GM12878 (cell line): ENCODE measurements around the gene TLE3. TPM values are rescaled to one million over a fixed set of nuclear protein-coding genes. Genes with fewer than 3 reads are reported as not detected.

Source experiments
- ATAC-seq: fragments of 200-7000 bp; cut with Tn5 transposase; 3 replicates; pipeline ENCODE4 v1.9.1; 2020; ENCODE audit warnings: mild to moderate bottlenecking, moderate library complexity
- BruUV-seq: library from RNA; stranded (reverse); fragments of 400-500 nt; replicated peaks from 2 replicates; lab custom pipeline; 2021; lab: Mats Ljungman, UMichigan
- CTCF ChIA-PET: fragments of 300-600 bp; sonication (Branson Sonifier 250); formaldehyde crosslinking; extraction: SDS; loops from one replicate; lab custom pipeline; 2021; ENCODE audit warnings: inconsistent platforms; lab: Yijun Ruan, JAX
- POLR2A ChIA-PET: fragments of 350-600 bp; formaldehyde crosslinking; extraction: SDS; loops from one replicate; lab custom pipeline; 2021; ENCODE audit warnings: inconsistent platforms; lab: Charles Lee
- RAD21 ChIA-PET: fragments of 300-600 bp; sonication (Branson Sonifier 250); formaldehyde crosslinking; loops from one replicate; lab custom pipeline; 2023; ENCODE audit warnings: antibody characterized with exemption; ENCODE audit not compliant: unreplicated experiment; lab: Charles Lee
- SMC1A ChIA-PET: fragments of 300-600 bp; sonication (Branson Sonifier 250); formaldehyde crosslinking; loops from one replicate; lab custom pipeline; 2023; ENCODE audit not compliant: unreplicated experiment, uncharacterized antibody; lab: Charles Lee
- DNase-seq: peaks from one replicate; pipeline ENCODE4 v3.0.0-alpha.2; 2011; ENCODE audit warnings: low read depth, low spot score
- FAIRE-seq: peaks from 3 replicates; lab custom pipeline; 2011; peaks lifted over from hg19 to GRCh38; lab: Jason Lieb, UNC
- H2AFZ ChIP-seq: 2 replicates; pipeline ENCODE4 v1.6.0; 2011; ENCODE audit warnings: low read depth, low read length, control low read depth; ENCODE audit not compliant: control insufficient read depth
- H3K27ac ChIP-seq: 2 replicates; pipeline ENCODE4 v1.5.1; 2011; ENCODE audit warnings: control low read depth; ENCODE audit not compliant: control insufficient read depth, insufficient read depth
- H3K27me3 ChIP-seq, 2 experiments: replicated peaks in 1 of 2; 2 replicates each; pipeline versions ENCODE4 v1.6.0 to v1.6.1; 2011; ENCODE audit warnings: low read length in 1 of 2; ENCODE audit not compliant: control insufficient read depth in 2 of 2, insufficient read depth in 2 of 2
- H3K36me3 ChIP-seq, 2 experiments: 2 replicates each; pipeline ENCODE4 v1.5.1; 2011; ENCODE audit warnings: low read length in 1 of 2; ENCODE audit not compliant: control insufficient read depth in 2 of 2, insufficient read depth in 2 of 2
- H3K4me1 ChIP-seq: 2 replicates; pipeline ENCODE4 v1.6.1; 2011; ENCODE audit warnings: mild to moderate bottlenecking, low read length, moderate library complexity, mixed read lengths; ENCODE audit not compliant: control insufficient read depth, insufficient read depth
- H3K4me2 ChIP-seq: 2 replicates; pipeline ENCODE4 v1.6.0; 2011; ENCODE audit warnings: control low read depth; ENCODE audit not compliant: control insufficient read depth, insufficient read depth
- H3K4me3 ChIP-seq: fragments of 200-600 bp; sonication (generic); 2 replicates; pipeline ENCODE4 v1.5.1; 2016
- H3K79me2 ChIP-seq: 2 replicates; pipeline ENCODE4 v1.6.0; 2011; ENCODE audit warnings: low read length; ENCODE audit not compliant: control insufficient read depth, insufficient read depth
- H3K9ac ChIP-seq: 2 replicates; pipeline ENCODE4 v1.8.0; 2011; ENCODE audit warnings: low read length, control low read depth, mixed read lengths; ENCODE audit not compliant: control insufficient read depth, insufficient read depth
- H3K9me3 ChIP-seq: replicated peaks from 3 replicates; pipeline ENCODE4 v1.5.1; 2011; ENCODE audit warnings: mild to moderate bottlenecking, low read length; ENCODE audit not compliant: control insufficient read depth, insufficient read depth
- H4K20me1 ChIP-seq: 2 replicates; pipeline ENCODE4 v1.6.0; 2011; ENCODE audit not compliant: control insufficient read depth, insufficient read depth
- CHD4 ChIP-seq: fragments of 200-600 bp; sonication (generic); IDR thresholded peaks from 2 replicates; pipeline ENCODE4 v1.6.1; 2016; ENCODE audit warnings: mild to moderate bottlenecking
- EZH2 ChIP-seq: IDR thresholded peaks from 2 replicates; pipeline ENCODE4 v1.6.1; 2012; ENCODE audit warnings: low read depth, mild to moderate bottlenecking, control low read depth, inconsistent platforms, low read length, borderline replicate concordance; ENCODE audit not compliant: control insufficient read depth
- NFXL1 ChIP-seq: fragments of 450-650 bp; IDR thresholded peaks from 2 replicates; pipeline ENCODE4 v1.6.1; 2017; ENCODE audit warnings: antibody characterized with exemption, mild to moderate bottlenecking, borderline replicate concordance
- RBBP5 ChIP-seq: fragments of 200-600 bp; sonication (generic); conservative IDR thresholded peaks from 2 replicates; pipeline ENCODE4 v1.6.1; 2016
- RUNX3 ChIP-seq: IDR thresholded peaks from 2 replicates; pipeline ENCODE4 v1.6.1; 2012; ENCODE audit warnings: low read length, inconsistent platforms
- SMARCA5 ChIP-seq: fragments of 450-650 bp; IDR thresholded peaks from 2 replicates; pipeline ENCODE4 v1.6.1; 2017; ENCODE audit warnings: mild to moderate bottlenecking
- SRF ChIP-seq, 2 experiments: IDR thresholded peaks; 2 replicates each; pipeline ENCODE4 v1.6.1; 2011; ENCODE audit warnings: low read depth in 2 of 2, low read length in 2 of 2, mild to moderate bottlenecking in 1 of 2, moderate library complexity in 1 of 2
- WGBS: methylation state at CpG from one replicate; pipeline ENCODE4 v1.1.6; 2016; ENCODE audit warnings: low lambda C conversion rate; ENCODE audit not compliant: insufficient replicate concordance, insufficient coverage; ENCODE audit errors: missing lambda C conversion rate; 5-methylcytosine and 5-hydroxymethylcytosine counted together
- in situ Hi-C: fragments of 300-500 bp; cut with MboI; formaldehyde crosslinking; loops from 9 replicates; pipeline ENCODE4 v1.14.3; 2018; ENCODE audit warnings: mixed read lengths
- intact Hi-C: fragments of 100-400 bp; cut with micrococcal nuclease; formaldehyde crosslinking; loops from one replicate; pipeline ENCODE4 v1.14.2; 2022; ENCODE audit not compliant: unreplicated experiment
- polyA plus RNA-seq, 11 experiments: library from polyadenylated mRNA; depleted of rRNA in 4 of 11; unstranded in 6 of 11; stranded (reverse) in 5 of 11; fragments of >200 nt; fragmentation: Nextera tagmentation in 4 of 11; fragmentation: Illumina TruSeq in 1 of 11; extraction: Ambion mirVana in 4 of 11; extraction: Trizol in 1 of 11; gene quantifications; 1 replicate in 1 of 11; 2 replicates in 10 of 11; pipeline versions ENCODE4 v1.2.1 to v1.2.3, GENCODE V29; 2011 to 2016; ENCODE audit warnings: inconsistent platforms in 2 of 11, missing spikeins in 2 of 11, low read depth in 1 of 11
- total RNA-seq, 4 experiments: library from RNA; depleted of rRNA in 3 of 4; stranded (reverse); fragments of >200 nt in 3 of 4; fragmentation: Illumina TruSeq in 1 of 4; extraction: Trizol in 1 of 4; gene quantifications; 2 replicates each; pipeline versions ENCODE4 v1.2.1 to v1.2.3, GENCODE V29; 2013 to 2021
- TF ChIP-seq, protein P1 (sequence below): IDR thresholded peaks from 2 replicates; pipeline ENCODE4 v1.6.1; 2011; ENCODE audit warnings: borderline replicate concordance, low read depth, mild to moderate bottlenecking, moderate library complexity, low read length; ENCODE audit not compliant: insufficient read depth, poor library complexity, severe bottlenecking
- TF ChIP-seq, protein P2 (sequence below), 3 experiments: IDR thresholded peaks in 2 of 3; conservative IDR thresholded peaks in 1 of 3; 2 replicates each; pipeline ENCODE4 v1.5.1; 2011; ENCODE audit warnings: low read depth in 3 of 3, low read length in 3 of 3, mild to moderate bottlenecking in 3 of 3, control low read depth in 2 of 3, moderate library complexity in 2 of 3, inconsistent platforms in 1 of 3, mixed read lengths in 1 of 3; ENCODE audit not compliant: control insufficient read depth in 2 of 3, insufficient read depth in 1 of 3; ENCODE audit errors: extremely low read depth in 1 of 3
- TF ChIP-seq, protein P3 (sequence below): fragments of 450-650 bp; formaldehyde crosslinking; IDR thresholded peaks from 2 replicates; pipeline ENCODE4 v1.4.0; 2020; ENCODE audit warnings: mild to moderate bottlenecking, moderate library complexity
- TF ChIP-seq, protein P4 (sequence below): fragments of 450-650 bp; IDR thresholded peaks from 2 replicates; pipeline ENCODE4 v1.6.1; 2017; ENCODE audit warnings: mild to moderate bottlenecking

Gene TLE3
- total and polyA plus RNA-seq, 10 of the 15 experiments (the other 5 are each of a cell fraction or from before 2014, with no cell fraction given): 1.2 to 65.5 (median 9.7) TPM

DNA sequence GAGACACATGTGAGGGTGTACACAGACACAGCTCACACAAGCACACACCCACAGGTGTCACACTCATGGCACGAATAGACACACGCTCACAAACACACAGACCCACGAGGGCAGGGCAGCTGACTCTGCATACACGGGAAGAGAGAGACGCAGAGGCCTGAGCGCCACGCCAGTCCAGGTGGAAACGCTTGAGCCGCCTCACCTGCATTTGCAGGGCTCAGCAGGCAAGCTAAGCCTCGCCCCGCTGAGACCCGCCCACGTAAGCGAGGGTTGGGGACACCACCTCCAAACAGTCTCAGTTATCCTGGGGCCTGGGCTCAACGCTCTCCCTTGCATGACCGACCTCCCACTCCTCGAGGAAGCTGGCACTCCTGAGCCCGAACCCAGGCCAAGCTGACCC is 73.2 kb downstream of the TLE3 start:
- POLR2A ChIA-PET: interaction anchor here (4.1 kb wide), 1 partner anchor 11 kb away, joined by 25 read pairs; no protein-coding TSS in a partner anchor
- Histone ChIP-seq H2AFZ (no peak overlapping the region), H3K36me3 (no peaks in the 10 kb centered on the region), H3K4me1 (peaks cover 23% of the 10 kb centered on the region), H3K27me3 (no peaks in the 10 kb centered on the region; a peak in 1 of 4 replicates), H3K9me3 (no peaks in the 10 kb centered on the region), H4K20me1 (no peaks in the 10 kb centered on the region), H3K4me3 (no peak overlapping the region), H3K27ac (no peak overlapping the region), H3K9ac (no peak overlapping the region), H3K4me2 (no peak overlapping the region), H3K79me2 (no peaks in the 10 kb centered on the region)
- no TSS peak for BruUV-seq
- CTCF ChIA-PET: interaction anchor here (1.5 to 2.0 kb wide), 2 partner anchors 11 to 45 kb away, joined by 5 to 8 read pairs; no protein-coding TSS in a partner anchor
- RAD21 ChIA-PET: interaction anchor here (1.8 to 3.7 kb wide), 5 partner anchors 10 to 73 kb away, joined by 6 to 39 read pairs (median 7); partner anchors contain the start of gene TLE3
- intact Hi-C loops (no loop called here), in situ Hi-C loops (no loop called here)
- ATAC-seq (no peak), FAIRE-seq (no peak), DNase-seq (no peak)
- SMC1A ChIA-PET: interaction anchor here (0.9 to 3.9 kb wide), 4 partner anchors 12 to 73 kb away, joined by 5 to 30 read pairs (median 12); partner anchors contain the start of gene TLE3
- TF ChIP-seq RUNX3 (no peak), SMARCA5 (no peak), EZH2 (no peak), NFXL1 (no peak), RBBP5 (no peak), SRF (IDR thresholded peaks at IDR 0.05; ENCODE audit: low read depth in 2 of 2, low read length in 2 of 2) (no peak), CHD4 (no peak)
- TF ChIP-seq, protein P1, sequence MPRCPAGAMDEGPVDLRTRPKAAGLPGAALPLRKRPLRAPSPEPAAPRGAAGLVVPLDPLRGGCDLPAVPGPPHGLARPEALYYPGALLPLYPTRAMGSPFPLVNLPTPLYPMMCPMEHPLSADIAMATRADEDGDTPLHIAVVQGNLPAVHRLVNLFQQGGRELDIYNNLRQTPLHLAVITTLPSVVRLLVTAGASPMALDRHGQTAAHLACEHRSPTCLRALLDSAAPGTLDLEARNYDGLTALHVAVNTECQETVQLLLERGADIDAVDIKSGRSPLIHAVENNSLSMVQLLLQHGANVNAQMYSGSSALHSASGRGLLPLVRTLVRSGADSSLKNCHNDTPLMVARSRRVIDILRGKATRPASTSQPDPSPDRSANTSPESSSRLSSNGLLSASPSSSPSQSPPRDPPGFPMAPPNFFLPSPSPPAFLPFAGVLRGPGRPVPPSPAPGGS: no peak
- TF ChIP-seq, protein P2, sequence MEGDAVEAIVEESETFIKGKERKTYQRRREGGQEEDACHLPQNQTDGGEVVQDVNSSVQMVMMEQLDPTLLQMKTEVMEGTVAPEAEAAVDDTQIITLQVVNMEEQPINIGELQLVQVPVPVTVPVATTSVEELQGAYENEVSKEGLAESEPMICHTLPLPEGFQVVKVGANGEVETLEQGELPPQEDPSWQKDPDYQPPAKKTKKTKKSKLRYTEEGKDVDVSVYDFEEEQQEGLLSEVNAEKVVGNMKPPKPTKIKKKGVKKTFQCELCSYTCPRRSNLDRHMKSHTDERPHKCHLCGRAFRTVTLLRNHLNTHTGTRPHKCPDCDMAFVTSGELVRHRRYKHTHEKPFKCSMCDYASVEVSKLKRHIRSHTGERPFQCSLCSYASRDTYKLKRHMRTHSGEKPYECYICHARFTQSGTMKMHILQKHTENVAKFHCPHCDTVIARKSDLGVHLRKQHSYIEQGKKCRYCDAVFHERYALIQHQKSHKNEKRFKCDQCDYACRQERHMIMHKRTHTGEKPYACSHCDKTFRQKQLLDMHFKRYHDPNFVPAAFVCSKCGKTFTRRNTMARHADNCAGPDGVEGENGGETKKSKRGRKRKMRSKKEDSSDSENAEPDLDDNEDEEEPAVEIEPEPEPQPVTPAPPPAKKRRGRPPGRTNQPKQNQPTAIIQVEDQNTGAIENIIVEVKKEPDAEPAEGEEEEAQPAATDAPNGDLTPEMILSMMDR (IDR thresholded peaks at IDR 0.05 in 2 of 3, conservative IDR thresholded peaks at IDR 0.05 in 1 of 3; ENCODE audit: control insufficient read depth in 2 of 3, extremely low read depth in 1 of 3, insufficient read depth in 1 of 3, low read depth in 3 of 3, low read length in 3 of 3): no peak
- TF ChIP-seq, protein P3, sequence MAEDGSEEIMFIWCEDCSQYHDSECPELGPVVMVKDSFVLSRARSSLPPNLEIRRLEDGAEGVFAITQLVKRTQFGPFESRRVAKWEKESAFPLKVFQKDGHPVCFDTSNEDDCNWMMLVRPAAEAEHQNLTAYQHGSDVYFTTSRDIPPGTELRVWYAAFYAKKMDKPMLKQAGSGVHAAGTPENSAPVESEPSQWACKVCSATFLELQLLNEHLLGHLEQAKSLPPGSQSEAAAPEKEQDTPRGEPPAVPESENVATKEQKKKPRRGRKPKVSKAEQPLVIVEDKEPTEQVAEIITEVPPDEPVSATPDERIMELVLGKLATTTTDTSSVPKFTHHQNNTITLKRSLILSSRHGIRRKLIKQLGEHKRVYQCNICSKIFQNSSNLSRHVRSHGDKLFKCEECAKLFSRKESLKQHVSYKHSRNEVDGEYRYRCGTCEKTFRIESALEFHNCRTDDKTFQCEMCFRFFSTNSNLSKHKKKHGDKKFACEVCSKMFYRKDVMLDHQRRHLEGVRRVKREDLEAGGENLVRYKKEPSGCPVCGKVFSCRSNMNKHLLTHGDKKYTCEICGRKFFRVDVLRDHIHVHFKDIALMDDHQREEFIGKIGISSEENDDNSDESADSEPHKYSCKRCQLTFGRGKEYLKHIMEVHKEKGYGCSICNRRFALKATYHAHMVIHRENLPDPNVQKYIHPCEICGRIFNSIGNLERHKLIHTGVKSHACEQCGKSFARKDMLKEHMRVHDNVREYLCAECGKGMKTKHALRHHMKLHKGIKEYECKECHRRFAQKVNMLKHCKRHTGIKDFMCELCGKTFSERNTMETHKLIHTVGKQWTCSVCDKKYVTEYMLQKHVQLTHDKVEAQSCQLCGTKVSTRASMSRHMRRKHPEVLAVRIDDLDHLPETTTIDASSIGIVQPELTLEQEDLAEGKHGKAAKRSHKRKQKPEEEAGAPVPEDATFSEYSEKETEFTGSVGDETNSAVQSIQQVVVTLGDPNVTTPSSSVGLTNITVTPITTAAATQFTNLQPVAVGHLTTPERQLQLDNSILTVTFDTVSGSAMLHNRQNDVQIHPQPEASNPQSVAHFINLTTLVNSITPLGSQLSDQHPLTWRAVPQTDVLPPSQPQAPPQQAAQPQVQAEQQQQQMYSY (CRISPR knock-in tag): no peak
- TF ChIP-seq, protein P4, sequence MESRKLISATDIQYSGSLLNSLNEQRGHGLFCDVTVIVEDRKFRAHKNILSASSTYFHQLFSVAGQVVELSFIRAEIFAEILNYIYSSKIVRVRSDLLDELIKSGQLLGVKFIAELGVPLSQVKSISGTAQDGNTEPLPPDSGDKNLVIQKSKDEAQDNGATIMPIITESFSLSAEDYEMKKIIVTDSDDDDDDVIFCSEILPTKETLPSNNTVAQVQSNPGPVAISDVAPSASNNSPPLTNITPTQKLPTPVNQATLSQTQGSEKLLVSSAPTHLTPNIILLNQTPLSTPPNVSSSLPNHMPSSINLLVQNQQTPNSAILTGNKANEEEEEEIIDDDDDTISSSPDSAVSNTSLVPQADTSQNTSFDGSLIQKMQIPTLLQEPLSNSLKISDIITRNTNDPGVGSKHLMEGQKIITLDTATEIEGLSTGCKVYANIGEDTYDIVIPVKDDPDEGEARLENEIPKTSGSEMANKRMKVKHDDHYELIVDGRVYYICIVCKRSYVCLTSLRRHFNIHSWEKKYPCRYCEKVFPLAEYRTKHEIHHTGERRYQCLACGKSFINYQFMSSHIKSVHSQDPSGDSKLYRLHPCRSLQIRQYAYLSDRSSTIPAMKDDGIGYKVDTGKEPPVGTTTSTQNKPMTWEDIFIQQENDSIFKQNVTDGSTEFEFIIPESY: no peak
- WGBS: 70% methylated on average over 18 of the region's 18 CpGs
